ENCODE results near the gene CACNA2D3. TPM values are rescaled to one million over a fixed set of nuclear protein-coding genes. Genes with fewer than 3 reads are reported as not detected.

CACNA2D3 gene
- total RNA-seq, 1 donor from 2014 or later: 3.6 TPM

GRCh38 chr3:54303517-54304375 lies 181.4 kb downstream of the CACNA2D3 start:
- H3K9me3 ChIP-seq: no peaks in the 10 kb centered on the region
- no peaks in the 10 kb centered on the region for H3K4me1 ChIP-seq
- H3K4me3 ChIP-seq: no peak overlapping the region
- H3K27ac ChIP-seq: no peak overlapping the region
- intact Hi-C loops (cut with DNase I): no loop called here
- DNase-seq (no peak), ATAC-seq (no peak)
- H3K36me3 ChIP-seq: no peaks in the 10 kb centered on the region
- no peak for TF ChIP-seq CTCF (IDR thresholded peaks at IDR 0.05)
- no peaks in the 10 kb centered on the region for H3K27me3 ChIP-seq (ENCODE audit: low read depth)

GRCh38 chr3:54304877-54305276 lies 182.5 kb downstream of the CACNA2D3 start:
- no peak overlapping the region for H3K4me3 ChIP-seq
- ATAC-seq (no peak), DNase-seq (no peak)
- H3K36me3 ChIP-seq: no peaks in the 10 kb centered on the region
- no peaks in the 10 kb centered on the region for H3K4me1 ChIP-seq
- no peaks in the 10 kb centered on the region for H3K27me3 ChIP-seq (ENCODE audit: low read depth)
- H3K27ac ChIP-seq: no peak overlapping the region
- H3K9me3 ChIP-seq: no peaks in the 10 kb centered on the region
- intact Hi-C loops (cut with DNase I): no loop called here
- no peak for TF ChIP-seq CTCF (IDR thresholded peaks at IDR 0.05)

GRCh38 chr3:54305409-54306099 lies 183.2 kb downstream of the CACNA2D3 start:
- intact Hi-C loops (cut with DNase I): no loop called here
- DNase-seq (no peak), ATAC-seq (no peak)

GRCh38 chr3:54307566-54308180 lies 185.3 kb downstream of the CACNA2D3 start:
- no peak for TF ChIP-seq CTCF (IDR thresholded peaks at IDR 0.05)
- no peaks in the 10 kb centered on the region for H3K36me3 ChIP-seq
- no peak overlapping the region for H3K4me3 ChIP-seq
- no peaks in the 10 kb centered on the region for H3K4me1 ChIP-seq
- no peak overlapping the region for H3K27ac ChIP-seq
- H3K27me3 ChIP-seq (ENCODE audit: low read depth): no peaks in the 10 kb centered on the region
- no peak for ATAC-seq
- intact Hi-C loops (cut with DNase I): no loop called here
- DNase-seq: no peak
- no peaks in the 10 kb centered on the region for H3K9me3 ChIP-seq

More at GRCh38 chr3:54305409-54306099, 183.2 kb downstream of the CACNA2D3 start:
- no peaks in the 10 kb centered on the region for H3K9me3 ChIP-seq
- H3K36me3 ChIP-seq: no peaks in the 10 kb centered on the region
- no peaks in the 10 kb centered on the region for H3K27me3 ChIP-seq (ENCODE audit: low read depth)
- no peaks in the 10 kb centered on the region for H3K4me1 ChIP-seq
- no peak overlapping the region for H3K27ac ChIP-seq
- H3K4me3 ChIP-seq: no peak overlapping the region
- TF ChIP-seq CTCF (IDR thresholded peaks at IDR 0.05): no peak

GRCh38 chr3:54309601-54310000 lies 187.2 kb downstream of the CACNA2D3 start:
- no peak for DNase-seq
- Histone ChIP-seq H3K27ac (no peak overlapping the region), H3K4me3 (no peak overlapping the region), H3K27me3 (ENCODE audit: low read depth) (no peaks in the 10 kb centered on the region), H3K9me3 (no peaks in the 10 kb centered on the region), H3K4me1 (no peaks in the 10 kb centered on the region), H3K36me3 (no peaks in the 10 kb centered on the region)
- no peak for ATAC-seq
- TF ChIP-seq CTCF (IDR thresholded peaks at IDR 0.05): no peak
- intact Hi-C loops (cut with DNase I): no loop called here
